Esophagus (tissue), 2 donors: ENCODE measurements around the gene TTC22. TPM values are rescaled to one million over a fixed set of nuclear protein-coding genes. Genes with fewer than 3 reads are reported as not detected.
A peak's percentile ranks its signal among the peaks of the same experiment; 100 is the strongest.
"Not testable (repeated sequence)": the region's sequence is repeated elsewhere in the genome, so short reads cannot be mapped to it uniquely, and the experiment has no call there.

Experiments used
- H3K27ac ChIP-seq, 2 donors: one replicate each; pipeline ENCODE4 v1.5.1; 2013; ENCODE audit warnings: low read depth in 2 of 2, mild to moderate bottlenecking in 2 of 2, inconsistent platforms in 1 of 2, low read length in 1 of 2, moderate library complexity in 1 of 2
- H3K27me3 ChIP-seq, 2 donors: one replicate each; pipeline ENCODE4 v1.6.1; 2013; ENCODE audit warnings: low read length in 2 of 2, control low read depth in 1 of 2, mild to moderate bottlenecking in 1 of 2; ENCODE audit not compliant: insufficient read depth in 2 of 2, control insufficient read depth in 1 of 2
- H3K36me3 ChIP-seq, 2 donors: one replicate each; pipeline ENCODE4 v1.6.1; 2013; ENCODE audit warnings: low read length in 1 of 2; ENCODE audit not compliant: control insufficient read depth in 2 of 2, insufficient read depth in 2 of 2
- H3K4me1 ChIP-seq, 2 donors: one replicate each; pipeline ENCODE4 v1.6.1; 2013; ENCODE audit warnings: low read length in 1 of 2; ENCODE audit not compliant: control insufficient read depth in 2 of 2, insufficient read depth in 2 of 2
- H3K4me3 ChIP-seq, 2 donors: one replicate each; pipeline ENCODE4 v1.5.1; 2013; ENCODE audit warnings: low read length in 2 of 2, mild to moderate bottlenecking in 2 of 2, low read depth in 1 of 2, moderate library complexity in 1 of 2
- H3K9me3 ChIP-seq, 2 donors: one replicate each; pipeline ENCODE4 v1.6.1; 2013; ENCODE audit warnings: mild to moderate bottlenecking in 2 of 2, low read depth in 1 of 2, low read length in 1 of 2, moderate library complexity in 1 of 2; ENCODE audit not compliant: control insufficient read depth in 2 of 2, insufficient read depth in 1 of 2
- WGBS, 2 donors: extraction: QIAGEN DNeasy Blood & Tissue Kit; methylation state at CpG; one replicate each; pipeline ENCODE4 v1.1.7; 2013; 5-methylcytosine and 5-hydroxymethylcytosine counted together
- polyA plus RNA-seq, 2 donors: library from polyadenylated mRNA; stranded (reverse); fragments of 200-250 nt; gene quantifications; one replicate each; pipeline ENCODE4 v1.2.3, GENCODE V29; 2013
- donor health status: healthy with polysubstance abuse.
- donor health status: Bipolar disorder and iron deficiency.

TTC22 gene
- polyA plus RNA-seq, 2 donors: 83.5 to 92.9 TPM

DNA sequence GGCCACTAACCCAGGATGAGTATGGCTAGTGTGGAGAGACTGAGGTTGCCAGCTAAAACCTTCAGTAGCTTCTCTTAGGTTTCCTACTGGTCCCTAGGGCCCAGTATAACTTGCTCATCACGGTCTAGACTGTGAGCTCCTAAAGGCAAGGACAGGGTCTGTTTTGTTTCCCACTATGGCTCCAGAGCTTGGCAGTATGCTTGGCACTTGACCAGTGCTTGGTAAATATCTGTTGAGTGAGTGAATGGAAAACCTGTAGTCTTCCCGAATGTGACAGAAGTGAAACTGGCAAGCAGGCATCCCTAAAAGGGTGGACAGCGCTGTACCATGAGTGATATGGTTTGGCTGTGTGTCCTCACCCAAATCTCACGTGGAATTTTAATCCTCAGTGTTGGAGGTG, 23.7 kb downstream of the TTC22 start:
- 71 to 77% methylated on average over 4 of the region's 4 CpGs for WGBS, 2 donors

GRCh38 chr1:54777011-54777410, 24.1 kb downstream of the TTC22 start:
- peaks cover 0 to 2% of the 10 kb centered on the region in 2 donors for H3K9me3 ChIP-seq
- WGBS, 2 donors: 76 to 80% methylated on average over 4 of the region's 4 CpGs
- no peak overlapping the region for H3K27ac ChIP-seq
- no peaks in the 10 kb centered on the region for H3K27me3 ChIP-seq
- H3K36me3 ChIP-seq: peaks cover 5 to 16% of the 10 kb centered on the region in 2 donors
- H3K4me1 ChIP-seq: peaks cover 0 to 8% of the 10 kb centered on the region in 2 donors
- H3K4me3 ChIP-seq: no peak overlapping the region

More for the DNA sequence above, 23.7 kb downstream of the TTC22 start:
- H3K4me3 ChIP-seq: no peak overlapping the region
- H3K36me3 ChIP-seq: peaks cover 5 to 16% of the 10 kb centered on the region in 2 donors
- H3K27me3 ChIP-seq: no peaks in the 10 kb centered on the region
- H3K27ac ChIP-seq: no peak overlapping the region
- peaks cover 0 to 2% of the 10 kb centered on the region in 2 donors for H3K9me3 ChIP-seq
- H3K4me1 ChIP-seq: peaks cover 0 to 10% of the 10 kb centered on the region in 2 donors

DNA sequence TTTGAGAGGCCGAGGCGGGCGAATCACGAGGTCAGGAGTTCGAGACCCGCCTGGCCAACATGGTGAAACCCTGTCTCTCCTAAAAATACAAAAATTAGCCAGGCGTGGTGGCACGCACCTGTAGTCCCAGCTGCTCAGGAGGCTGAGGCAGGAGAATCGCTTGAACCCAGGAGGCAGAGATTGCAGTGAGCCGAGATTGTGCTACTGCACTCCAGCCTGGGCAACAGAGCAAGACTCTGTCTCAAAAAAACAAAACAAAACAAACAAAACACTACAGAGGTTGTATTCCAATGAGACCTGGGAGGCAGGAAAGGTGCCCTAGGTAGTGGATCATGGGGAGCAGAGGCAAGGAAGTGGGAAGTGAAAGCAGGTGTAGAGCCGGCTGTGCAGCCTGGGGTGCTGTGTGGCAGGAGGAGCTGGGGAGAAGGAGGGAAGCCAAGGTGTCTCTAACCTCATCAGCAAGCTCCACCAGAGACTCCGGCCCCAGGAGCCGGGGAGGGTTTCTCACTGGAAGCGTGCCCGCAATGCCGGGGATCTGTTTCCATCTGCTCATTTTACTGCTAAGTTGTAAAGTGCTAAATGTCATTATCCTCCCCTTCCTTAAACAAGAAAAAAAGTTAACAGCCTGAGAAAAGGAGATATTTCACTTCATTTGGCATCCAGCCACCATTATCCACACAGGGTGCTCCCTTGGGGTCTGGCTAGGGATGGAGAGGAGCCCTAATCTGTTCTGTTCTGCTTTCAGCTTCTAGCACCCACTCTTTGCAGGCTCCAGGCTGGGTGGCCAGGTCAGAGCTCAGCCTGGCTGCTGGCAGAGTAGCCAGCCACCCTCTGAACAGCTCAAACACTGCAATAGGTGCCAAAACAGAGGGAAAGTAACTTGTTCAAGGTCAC, 25.0 kb downstream of the TTC22 start:
- H3K9me3 ChIP-seq, H3K27ac ChIP-seq, H3K27me3 ChIP-seq, H3K4me3 ChIP-seq, H3K4me1 ChIP-seq: not testable (repeated sequence)
- peaks cover 2 to 11% of the 10 kb centered on the region in 2 donors for H3K36me3 ChIP-seq
- 76 to 80% methylated on average over 16 of the region's 16 CpGs for WGBS, 2 donors

- 66% methylated on average over 15 of the region's 15 CpGs for WGBS, 2 donors
- Histone ChIP-seq H3K9me3 (no peaks in the 10 kb centered on the region), H3K27ac (no peak overlapping the region), H3K4me1 (no peaks in the 10 kb centered on the region), H3K27me3 (no peaks in the 10 kb centered on the region), H3K4me3 (no peak overlapping the region), H3K36me3 (peaks cover 0 to 8% of the 10 kb centered on the region in 2 donors)
Measured at GRCh38 chr1:54774820-54775498, 26.2 kb downstream of the TTC22 start.

GRCh38 chr1:54772951-54773350, 28.2 kb downstream of the TTC22 start:
- Histone ChIP-seq H3K27me3 (no peaks in the 10 kb centered on the region), H3K36me3 (peaks cover 0 to 3% of the 10 kb centered on the region in 2 donors), H3K4me3 (no peak overlapping the region), H3K9me3 (no peaks in the 10 kb centered on the region), H3K27ac (no peak overlapping the region), H3K4me1 (no peaks in the 10 kb centered on the region)
- WGBS, 2 donors: 87 to 89% methylated on average over 2 of the region's 2 CpGs

- no peaks in the 10 kb centered on the region for H3K9me3 ChIP-seq
- H3K4me3 ChIP-seq: no peak overlapping the region
- H3K27ac ChIP-seq: no peak overlapping the region
- no peaks in the 10 kb centered on the region for H3K27me3 ChIP-seq
- 84 to 85% methylated on average over 5 of the region's 5 CpGs for WGBS, 2 donors
- H3K36me3 ChIP-seq: no peaks in the 10 kb centered on the region
- H3K4me1 ChIP-seq: no peaks in the 10 kb centered on the region
Measured at GRCh38 chr1:54768093-54768492, 33.0 kb downstream of the TTC22 start.

GRCh38 chr1:54767526-54767925, 33.6 kb downstream of the TTC22 start:
- H3K9me3 ChIP-seq: no peaks in the 10 kb centered on the region
- 54 to 57% methylated on average over 6 of the region's 6 CpGs for WGBS, 2 donors
- no peaks in the 10 kb centered on the region for H3K36me3 ChIP-seq
- H3K4me1 ChIP-seq: no peaks in the 10 kb centered on the region
- H3K4me3 ChIP-seq: no peak overlapping the region
- no peak overlapping the region for H3K27ac ChIP-seq
- no peaks in the 10 kb centered on the region for H3K27me3 ChIP-seq

- Histone ChIP-seq H3K27ac (no peak overlapping the region), H3K9me3 (no peaks in the 10 kb centered on the region), H3K4me1 (no peaks in the 10 kb centered on the region), H3K36me3 (no peaks in the 10 kb centered on the region), H3K4me3 (no peak overlapping the region), H3K27me3 (no peaks in the 10 kb centered on the region)
- WGBS, 2 donors: 40 to 52% methylated on average over 4 of the region's 4 CpGs
Measured at GRCh38 chr1:54766726-54767125, 34.4 kb downstream of the TTC22 start.

DNA sequence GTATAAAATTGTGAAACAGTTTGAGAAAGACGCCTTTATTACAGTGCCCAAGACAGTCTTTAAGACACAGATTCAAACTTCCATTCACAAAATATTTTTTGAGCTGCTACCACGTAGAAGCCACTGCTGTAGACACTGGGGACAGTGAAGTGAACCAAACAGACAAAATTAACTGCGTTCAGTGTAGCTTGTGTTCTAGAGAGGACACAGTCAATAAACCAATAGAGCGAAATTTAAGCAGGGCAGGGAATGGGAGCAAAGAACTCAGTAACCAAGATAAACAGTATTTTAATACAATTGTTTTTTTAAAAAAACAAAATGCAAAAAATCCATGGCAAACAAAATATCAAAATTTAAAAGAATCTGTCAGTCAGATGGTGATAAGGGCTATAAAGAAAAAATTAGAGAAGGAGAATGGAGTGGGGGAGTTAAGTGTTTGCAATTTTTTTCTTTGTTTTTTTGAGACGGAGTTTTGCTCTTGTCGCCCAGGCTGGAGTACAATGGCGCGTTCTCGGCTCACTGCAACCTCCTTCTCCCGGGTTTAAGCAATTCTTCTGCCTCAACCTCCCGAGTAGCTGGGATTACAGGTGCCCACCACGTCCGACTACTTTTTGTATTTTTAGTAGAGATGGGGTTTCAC, 36.1 kb downstream of the TTC22 start:
- WGBS, 2 donors: 59 to 60% methylated on average over 13 of the region's 13 CpGs
- no peaks in the 10 kb centered on the region for H3K27me3 ChIP-seq
- no peaks in the 10 kb centered on the region for H3K9me3 ChIP-seq
- peak overlapping the region in 1 of 2 donors; percentile 73 for H3K4me3 ChIP-seq
- H3K4me1 ChIP-seq: no peaks in the 10 kb centered on the region
- H3K27ac ChIP-seq: no peak overlapping the region
- no peaks in the 10 kb centered on the region for H3K36me3 ChIP-seq
